Measurements from ENCODE around the gene AKR7A2.

DNA sequence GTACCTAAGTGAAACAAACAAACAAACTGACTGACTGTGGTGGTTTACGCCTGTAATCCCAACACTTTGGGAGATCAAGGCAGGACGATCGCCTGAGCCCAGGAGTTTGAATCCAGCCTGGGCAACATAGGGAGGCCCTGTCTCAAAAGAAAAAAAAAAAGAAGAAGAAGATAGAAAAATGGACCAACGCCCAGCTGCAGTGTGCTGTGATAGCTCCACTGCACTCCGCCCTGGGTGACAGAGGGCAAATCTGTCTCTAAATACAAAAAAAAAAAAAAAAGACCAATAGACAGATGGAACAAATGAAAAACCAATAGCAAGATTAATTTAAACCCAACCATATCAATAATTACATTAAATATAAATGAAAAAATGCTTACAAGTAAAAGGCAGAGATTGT, 37.3 kb downstream of the AKR7A2 start:
- TF ChIP-seq RARB (CRISPR knock-in tag; IDR thresholded peaks at IDR 0.05) (no peak), TCF4 (CRISPR knock-in tag; IDR thresholded peaks at IDR 0.05; ENCODE audit: borderline replicate concordance) (no peak), ZC3H10 (CRISPR knock-in tag; IDR thresholded peaks at IDR 0.05) (no peak), ISL1 (CRISPR knock-in tag; IDR thresholded peaks at IDR 0.05) (no peak), ZFP30 (CRISPR knock-in tag; IDR thresholded peaks at IDR 0.05) (no peak)
- TF ChIP-seq, protein P1, sequence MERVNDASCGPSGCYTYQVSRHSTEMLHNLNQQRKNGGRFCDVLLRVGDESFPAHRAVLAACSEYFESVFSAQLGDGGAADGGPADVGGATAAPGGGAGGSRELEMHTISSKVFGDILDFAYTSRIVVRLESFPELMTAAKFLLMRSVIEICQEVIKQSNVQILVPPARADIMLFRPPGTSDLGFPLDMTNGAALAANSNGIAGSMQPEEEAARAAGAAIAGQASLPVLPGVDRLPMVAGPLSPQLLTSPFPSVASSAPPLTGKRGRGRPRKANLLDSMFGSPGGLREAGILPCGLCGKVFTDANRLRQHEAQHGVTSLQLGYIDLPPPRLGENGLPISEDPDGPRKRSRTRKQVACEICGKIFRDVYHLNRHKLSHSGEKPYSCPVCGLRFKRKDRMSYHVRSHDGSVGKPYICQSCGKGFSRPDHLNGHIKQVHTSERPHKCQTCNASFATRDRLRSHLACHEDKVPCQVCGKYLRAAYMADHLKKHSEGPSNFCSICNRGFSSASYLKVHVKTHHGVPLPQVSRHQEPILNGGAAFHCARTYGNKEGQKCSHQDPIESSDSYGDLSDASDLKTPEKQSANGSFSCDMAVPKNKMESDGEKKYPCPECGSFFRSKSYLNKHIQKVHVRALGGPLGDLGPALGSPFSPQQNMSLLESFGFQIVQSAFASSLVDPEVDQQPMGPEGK (CRISPR knock-in tag; IDR thresholded peaks at IDR 0.05; ENCODE audit: borderline replicate concordance): no peak
- TF ChIP-seq, protein P2, sequence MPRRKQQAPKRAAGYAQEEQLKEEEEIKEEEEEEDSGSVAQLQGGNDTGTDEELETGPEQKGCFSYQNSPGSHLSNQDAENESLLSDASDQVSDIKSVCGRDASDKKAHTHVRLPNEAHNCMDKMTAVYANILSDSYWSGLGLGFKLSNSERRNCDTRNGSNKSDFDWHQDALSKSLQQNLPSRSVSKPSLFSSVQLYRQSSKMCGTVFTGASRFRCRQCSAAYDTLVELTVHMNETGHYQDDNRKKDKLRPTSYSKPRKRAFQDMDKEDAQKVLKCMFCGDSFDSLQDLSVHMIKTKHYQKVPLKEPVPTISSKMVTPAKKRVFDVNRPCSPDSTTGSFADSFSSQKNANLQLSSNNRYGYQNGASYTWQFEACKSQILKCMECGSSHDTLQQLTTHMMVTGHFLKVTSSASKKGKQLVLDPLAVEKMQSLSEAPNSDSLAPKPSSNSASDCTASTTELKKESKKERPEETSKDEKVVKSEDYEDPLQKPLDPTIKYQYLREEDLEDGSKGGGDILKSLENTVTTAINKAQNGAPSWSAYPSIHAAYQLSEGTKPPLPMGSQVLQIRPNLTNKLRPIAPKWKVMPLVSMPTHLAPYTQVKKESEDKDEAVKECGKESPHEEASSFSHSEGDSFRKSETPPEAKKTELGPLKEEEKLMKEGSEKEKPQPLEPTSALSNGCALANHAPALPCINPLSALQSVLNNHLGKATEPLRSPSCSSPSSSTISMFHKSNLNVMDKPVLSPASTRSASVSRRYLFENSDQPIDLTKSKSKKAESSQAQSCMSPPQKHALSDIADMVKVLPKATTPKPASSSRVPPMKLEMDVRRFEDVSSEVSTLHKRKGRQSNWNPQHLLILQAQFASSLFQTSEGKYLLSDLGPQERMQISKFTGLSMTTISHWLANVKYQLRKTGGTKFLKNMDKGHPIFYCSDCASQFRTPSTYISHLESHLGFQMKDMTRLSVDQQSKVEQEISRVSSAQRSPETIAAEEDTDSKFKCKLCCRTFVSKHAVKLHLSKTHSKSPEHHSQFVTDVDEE (CRISPR knock-in tag; IDR thresholded peaks at IDR 0.05): no peak
- TF ChIP-seq, protein P3, sequence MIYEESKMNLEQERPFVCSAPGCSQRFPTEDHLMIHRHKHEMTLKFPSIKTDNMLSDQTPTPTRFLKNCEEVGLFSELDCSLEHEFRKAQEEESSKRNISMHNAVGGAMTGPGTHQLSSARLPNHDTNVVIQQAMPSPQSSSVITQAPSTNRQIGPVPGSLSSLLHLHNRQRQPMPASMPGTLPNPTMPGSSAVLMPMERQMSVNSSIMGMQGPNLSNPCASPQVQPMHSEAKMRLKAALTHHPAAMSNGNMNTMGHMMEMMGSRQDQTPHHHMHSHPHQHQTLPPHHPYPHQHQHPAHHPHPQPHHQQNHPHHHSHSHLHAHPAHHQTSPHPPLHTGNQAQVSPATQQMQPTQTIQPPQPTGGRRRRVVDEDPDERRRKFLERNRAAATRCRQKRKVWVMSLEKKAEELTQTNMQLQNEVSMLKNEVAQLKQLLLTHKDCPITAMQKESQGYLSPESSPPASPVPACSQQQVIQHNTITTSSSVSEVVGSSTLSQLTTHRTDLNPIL (CRISPR knock-in tag; IDR thresholded peaks at IDR 0.05; ENCODE audit: low read depth): no peak

All from SK-N-SH treated with all-trans-retinoic acid at 6 μM for 48 hours (cell line).